Measurements from ENCODE around the gene PCAT6.

Gene PCAT6

GRCh38 chr1:202804126-202804525, 6.6 kb upstream of the PCAT6 start:
- H3K27ac ChIP-seq: no peak overlapping the region
- no peaks in the 10 kb centered on the region for H3K79me2 ChIP-seq (ENCODE audit: insufficient read depth, low read depth)
- no peak overlapping the region for H3K9ac ChIP-seq
- peaks cover 29% of the 10 kb centered on the region for H3K4me1 ChIP-seq (ENCODE audit: low read depth, poor library complexity, severe bottlenecking)
- peaks cover 8% of the 10 kb centered on the region for H3K27me3 ChIP-seq (ENCODE audit: insufficient read depth, low read depth)
- H2AFZ ChIP-seq (ENCODE audit: low read depth): no peak overlapping the region
- no peak overlapping the region for H3K4me3 ChIP-seq (IDR thresholded peaks at IDR 0.05; ENCODE audit: insufficient read depth, low read depth, low read length)
- H4K20me1 ChIP-seq (ENCODE audit: insufficient read depth): no peaks in the 10 kb centered on the region
- TF ChIP-seq, protein P1, sequence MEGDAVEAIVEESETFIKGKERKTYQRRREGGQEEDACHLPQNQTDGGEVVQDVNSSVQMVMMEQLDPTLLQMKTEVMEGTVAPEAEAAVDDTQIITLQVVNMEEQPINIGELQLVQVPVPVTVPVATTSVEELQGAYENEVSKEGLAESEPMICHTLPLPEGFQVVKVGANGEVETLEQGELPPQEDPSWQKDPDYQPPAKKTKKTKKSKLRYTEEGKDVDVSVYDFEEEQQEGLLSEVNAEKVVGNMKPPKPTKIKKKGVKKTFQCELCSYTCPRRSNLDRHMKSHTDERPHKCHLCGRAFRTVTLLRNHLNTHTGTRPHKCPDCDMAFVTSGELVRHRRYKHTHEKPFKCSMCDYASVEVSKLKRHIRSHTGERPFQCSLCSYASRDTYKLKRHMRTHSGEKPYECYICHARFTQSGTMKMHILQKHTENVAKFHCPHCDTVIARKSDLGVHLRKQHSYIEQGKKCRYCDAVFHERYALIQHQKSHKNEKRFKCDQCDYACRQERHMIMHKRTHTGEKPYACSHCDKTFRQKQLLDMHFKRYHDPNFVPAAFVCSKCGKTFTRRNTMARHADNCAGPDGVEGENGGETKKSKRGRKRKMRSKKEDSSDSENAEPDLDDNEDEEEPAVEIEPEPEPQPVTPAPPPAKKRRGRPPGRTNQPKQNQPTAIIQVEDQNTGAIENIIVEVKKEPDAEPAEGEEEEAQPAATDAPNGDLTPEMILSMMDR (conservative IDR thresholded peaks at IDR 0.05; ENCODE audit: low read depth, low read length): no peak
- H3K4me2 ChIP-seq: no peak overlapping the region
- H3K36me3 ChIP-seq (ENCODE audit: insufficient read depth): no peaks in the 10 kb centered on the region

- H3K4me3 ChIP-seq (IDR thresholded peaks at IDR 0.05; ENCODE audit: insufficient read depth, low read depth, low read length): no peak overlapping the region
- no peaks in the 10 kb centered on the region for H3K36me3 ChIP-seq (ENCODE audit: insufficient read depth)
- no peak overlapping the region for H2AFZ ChIP-seq (ENCODE audit: low read depth)
- peaks cover 19% of the 10 kb centered on the region for H3K27me3 ChIP-seq (ENCODE audit: insufficient read depth, low read depth)
- peaks cover 29% of the 10 kb centered on the region for H3K4me1 ChIP-seq (ENCODE audit: low read depth, poor library complexity, severe bottlenecking)
- H3K27ac ChIP-seq: no peak overlapping the region
- no peak overlapping the region for H3K9ac ChIP-seq
- TF ChIP-seq, protein P1 (conservative IDR thresholded peaks at IDR 0.05; ENCODE audit: low read depth, low read length): no peak
- H3K79me2 ChIP-seq (ENCODE audit: insufficient read depth, low read depth): no peaks in the 10 kb centered on the region
- no peak overlapping the region for H3K4me2 ChIP-seq
- no peaks in the 10 kb centered on the region for H4K20me1 ChIP-seq (ENCODE audit: insufficient read depth)
Observed at GRCh38 chr1:202805886-202806844, 4.6 kb upstream of the PCAT6 start.

DNA sequence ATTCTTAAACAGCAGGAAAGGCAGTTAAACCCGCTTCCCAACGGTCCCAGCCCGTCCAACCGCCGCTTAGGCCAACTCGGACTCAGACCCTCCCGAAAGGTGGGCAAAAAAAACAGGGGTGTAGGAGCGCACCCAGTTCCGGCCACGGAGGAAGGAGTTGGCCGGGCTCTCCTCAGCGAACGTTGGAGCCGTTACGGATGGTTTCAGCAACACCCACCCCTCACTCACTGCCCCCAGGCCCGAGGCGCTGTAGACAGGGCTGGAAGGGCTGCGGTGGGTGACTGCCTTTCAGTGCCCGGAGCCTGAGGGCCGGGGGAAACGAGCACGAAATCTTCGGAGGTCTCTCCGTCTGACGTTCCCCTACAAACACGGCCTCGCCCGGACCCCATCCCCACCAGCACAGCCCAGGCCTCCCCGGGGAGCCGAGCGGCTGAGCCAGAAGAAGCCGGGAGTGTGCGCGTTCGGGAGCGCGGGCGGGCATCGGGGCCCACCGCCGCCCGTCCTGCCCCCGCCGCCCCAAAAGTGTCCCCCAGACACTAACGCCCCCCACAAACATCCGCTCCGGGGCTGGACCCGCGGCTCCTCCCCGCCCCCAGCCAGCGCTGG, 3.8 kb upstream of the PCAT6 start:
- Histone ChIP-seq H3K9ac (no peak overlapping the region), H3K4me2 (no peak overlapping the region; the same call in 1 of the 2 replicates), H2AFZ (ENCODE audit: low read depth) (no peak overlapping the region), H3K4me3 (IDR thresholded peaks at IDR 0.05; ENCODE audit: insufficient read depth, low read depth, low read length) (no peak overlapping the region), H4K20me1 (ENCODE audit: insufficient read depth) (no peaks in the 10 kb centered on the region), H3K4me1 (ENCODE audit: low read depth, poor library complexity, severe bottlenecking) (peaks cover 26% of the 10 kb centered on the region), H3K36me3 (ENCODE audit: insufficient read depth) (no peaks in the 10 kb centered on the region), H3K27ac (no peak overlapping the region), H3K79me2 (ENCODE audit: insufficient read depth, low read depth) (no peaks in the 10 kb centered on the region), H3K27me3 (ENCODE audit: insufficient read depth, low read depth) (peaks cover 24% of the 10 kb centered on the region)
- TF ChIP-seq, protein P1 (conservative IDR thresholded peaks at IDR 0.05; ENCODE audit: low read depth, low read length): no peak

DNA sequence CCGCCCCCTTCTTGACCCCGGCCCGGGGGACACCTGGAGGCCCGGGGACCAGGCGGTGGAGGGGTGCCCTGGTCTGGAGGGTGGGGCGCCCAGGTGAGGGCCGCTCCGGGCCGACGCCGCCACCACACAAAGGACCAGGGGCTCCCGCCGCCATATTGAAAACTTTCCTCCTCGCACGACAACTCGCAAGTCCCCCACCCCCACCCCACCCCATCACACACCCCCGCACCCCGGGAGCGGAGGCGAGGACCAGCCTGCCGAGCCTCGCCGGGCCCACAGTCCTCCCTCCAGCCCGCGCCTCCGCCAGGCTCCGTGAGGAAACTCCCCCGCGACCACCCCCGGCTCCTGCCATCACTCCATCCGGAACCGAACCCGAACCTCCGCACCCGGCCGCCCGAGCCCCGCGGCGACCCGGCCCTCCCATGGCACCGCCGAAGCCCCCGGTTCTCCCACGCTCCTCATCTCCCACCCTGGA, 3.3 kb upstream of the PCAT6 start:
- TF ChIP-seq, protein P1 (conservative IDR thresholded peaks at IDR 0.05; ENCODE audit: low read depth, low read length): no peak
- peak overlapping the region; percentile 97 for H3K4me3 ChIP-seq (IDR thresholded peaks at IDR 0.05; ENCODE audit: insufficient read depth, low read depth, low read length)
- H3K4me1 ChIP-seq (ENCODE audit: low read depth, poor library complexity, severe bottlenecking): peaks cover 22% of the 10 kb centered on the region
- H4K20me1 ChIP-seq (ENCODE audit: insufficient read depth): no peaks in the 10 kb centered on the region
- H3K27ac ChIP-seq: no peak overlapping the region
- peak overlapping the region; percentile 35; the same call in 1 of the 2 replicates for H3K9ac ChIP-seq
- H3K79me2 ChIP-seq (ENCODE audit: insufficient read depth, low read depth): no peaks in the 10 kb centered on the region
- peak overlapping the region; percentile 83 for H3K4me2 ChIP-seq
- peak overlapping the region; percentile 94 for H2AFZ ChIP-seq (ENCODE audit: low read depth)
- no peaks in the 10 kb centered on the region for H3K36me3 ChIP-seq (ENCODE audit: insufficient read depth)
- H3K27me3 ChIP-seq (ENCODE audit: insufficient read depth, low read depth): peaks cover 26% of the 10 kb centered on the region

Data from KMS-11 (cell line).